Epithelial cell of proximal tubule (primary cell): Measurements from ENCODE around the gene ELAVL1. TPM values are rescaled to one million over a fixed set of nuclear protein-coding genes. Genes with fewer than 3 reads are reported as not detected.

Source experiments
- DNase-seq: peaks from one replicate; pipeline ENCODE4 v3.0.0-alpha.2; 2011; ENCODE audit warnings: low read depth
- H3K4me3 ChIP-seq: 2 replicates; pipeline ENCODE4 v1.5.1; 2011; ENCODE audit warnings: low read depth, mild to moderate bottlenecking, low read length
- total RNA-seq: library from RNA; depleted of rRNA; stranded (reverse); fragments of >200 nt; gene quantifications from 2 replicates; pipeline ENCODE4 v1.2.3, GENCODE V29; 2015
- TF ChIP-seq, protein P1 (sequence below): conservative IDR thresholded peaks from 2 replicates; pipeline ENCODE4 v1.5.1; 2012; ENCODE audit warnings: low read depth, mild to moderate bottlenecking, low read length

ELAVL1 gene
- total RNA-seq, 1 donor from 2014 or later = 28.6 TPM

GRCh38 chr19:7993560-7993959 lies 11.9 kb downstream of the ELAVL1 start:
- TF ChIP-seq, protein P1, sequence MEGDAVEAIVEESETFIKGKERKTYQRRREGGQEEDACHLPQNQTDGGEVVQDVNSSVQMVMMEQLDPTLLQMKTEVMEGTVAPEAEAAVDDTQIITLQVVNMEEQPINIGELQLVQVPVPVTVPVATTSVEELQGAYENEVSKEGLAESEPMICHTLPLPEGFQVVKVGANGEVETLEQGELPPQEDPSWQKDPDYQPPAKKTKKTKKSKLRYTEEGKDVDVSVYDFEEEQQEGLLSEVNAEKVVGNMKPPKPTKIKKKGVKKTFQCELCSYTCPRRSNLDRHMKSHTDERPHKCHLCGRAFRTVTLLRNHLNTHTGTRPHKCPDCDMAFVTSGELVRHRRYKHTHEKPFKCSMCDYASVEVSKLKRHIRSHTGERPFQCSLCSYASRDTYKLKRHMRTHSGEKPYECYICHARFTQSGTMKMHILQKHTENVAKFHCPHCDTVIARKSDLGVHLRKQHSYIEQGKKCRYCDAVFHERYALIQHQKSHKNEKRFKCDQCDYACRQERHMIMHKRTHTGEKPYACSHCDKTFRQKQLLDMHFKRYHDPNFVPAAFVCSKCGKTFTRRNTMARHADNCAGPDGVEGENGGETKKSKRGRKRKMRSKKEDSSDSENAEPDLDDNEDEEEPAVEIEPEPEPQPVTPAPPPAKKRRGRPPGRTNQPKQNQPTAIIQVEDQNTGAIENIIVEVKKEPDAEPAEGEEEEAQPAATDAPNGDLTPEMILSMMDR = no peak
- no peak overlapping the region for H3K4me3 ChIP-seq
- no peak for DNase-seq

DNA sequence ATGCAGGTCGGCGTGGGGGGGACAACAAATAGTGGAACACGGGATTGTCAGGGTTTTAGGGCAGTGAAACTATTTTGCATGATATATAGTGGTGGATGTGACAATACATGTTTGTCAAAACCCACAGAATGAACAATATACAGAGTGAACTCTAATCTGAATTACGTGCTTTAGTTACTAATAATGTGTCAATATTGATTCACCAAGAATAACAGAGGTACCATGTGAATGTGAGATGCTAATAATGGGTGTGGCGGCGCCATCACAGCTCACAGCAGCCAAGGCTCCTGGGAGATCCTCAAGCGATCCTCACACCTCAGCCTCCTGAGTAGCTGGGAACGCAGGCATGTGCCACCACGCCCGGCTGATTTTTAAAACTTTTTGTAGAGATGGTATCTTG lies 12.9 kb downstream of the ELAVL1 start:
- DNase-seq = no peak
- H3K4me3 ChIP-seq = no peak overlapping the region
- TF ChIP-seq, protein P1 = no peak

GRCh38 chr19:7989071-7989575 lies 16.3 kb downstream of the ELAVL1 start:
- no peak overlapping the region for H3K4me3 ChIP-seq
- TF ChIP-seq, protein P1 = no peak
- no peak for DNase-seq

GRCh38 chr19:7988307-7988706 lies 17.1 kb downstream of the ELAVL1 start:
- no peak for DNase-seq
- TF ChIP-seq, protein P1 = no peak
- no peak overlapping the region for H3K4me3 ChIP-seq

DNA sequence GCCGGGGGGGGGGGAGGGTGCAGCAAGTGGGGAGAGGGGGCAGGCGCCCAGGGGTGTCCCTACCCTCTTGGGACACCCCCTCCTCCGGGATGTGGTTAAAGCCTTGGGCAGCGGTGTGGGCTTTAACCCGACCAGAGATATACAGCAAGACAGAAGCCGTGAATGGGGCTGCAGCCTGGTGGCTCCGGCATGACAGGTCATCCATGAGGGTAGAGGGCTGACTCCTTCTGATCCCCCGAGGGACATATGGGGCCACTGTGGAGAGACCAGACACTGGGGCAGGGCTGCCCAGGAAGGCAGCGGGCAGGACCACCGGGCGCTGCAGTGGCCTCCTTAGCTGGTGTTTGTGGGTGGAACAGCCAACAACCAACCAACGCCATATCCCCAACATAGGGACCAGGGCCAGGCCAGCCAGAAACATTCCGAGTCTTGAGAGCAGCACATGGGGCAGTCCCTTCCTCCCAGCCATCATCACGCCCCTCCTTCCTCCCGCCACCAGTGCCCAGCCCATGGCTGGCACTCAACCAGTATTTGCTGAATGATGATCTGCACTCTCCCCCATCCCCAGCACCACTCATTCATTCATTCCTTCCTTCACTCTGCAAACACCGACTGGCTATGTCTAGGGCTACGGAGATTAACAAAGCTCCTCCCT lies 18.2 kb downstream of the ELAVL1 start:
- TF ChIP-seq, protein P1 = no peak
- no peak for DNase-seq
- no peak overlapping the region for H3K4me3 ChIP-seq

DNA sequence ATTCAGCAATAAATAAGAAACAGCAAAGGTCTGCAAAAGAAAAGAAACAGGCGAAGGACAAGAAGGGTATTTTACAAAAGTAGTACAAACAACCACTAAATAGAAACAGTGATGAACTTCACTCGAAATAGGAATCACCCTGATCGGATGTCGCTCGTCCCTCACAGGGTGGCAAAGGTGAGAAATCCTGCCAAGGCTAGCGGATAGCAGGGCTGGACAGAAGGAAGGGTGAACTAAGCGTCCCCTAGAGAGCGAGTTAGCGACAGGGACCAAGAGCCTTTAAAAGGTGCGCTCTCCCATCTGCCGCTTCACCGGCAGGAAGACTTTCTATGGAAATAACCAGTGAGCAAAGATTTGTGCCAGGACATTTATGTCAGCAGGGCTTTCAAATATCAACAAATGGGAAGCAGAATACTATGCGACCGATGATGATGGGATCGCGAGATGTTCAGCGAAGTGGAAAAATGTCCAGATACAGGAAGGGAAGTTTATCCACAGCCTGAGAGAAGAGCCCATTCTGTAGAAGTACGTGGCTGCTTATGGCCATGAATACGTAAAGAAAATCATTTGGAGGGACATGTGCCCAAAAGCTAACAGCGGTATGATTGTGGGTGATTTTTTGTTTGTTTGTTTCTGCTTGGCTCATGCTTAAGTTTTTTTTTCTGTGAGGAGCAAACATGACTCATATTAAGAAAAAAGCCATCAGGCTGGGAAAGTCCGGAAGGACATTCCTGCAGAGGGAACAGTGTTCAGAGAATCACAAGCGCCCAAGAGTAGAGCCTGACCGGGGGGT lies 18.9 kb downstream of the ELAVL1 start:
- DNase-seq = peak; percentile 51
- TF ChIP-seq, protein P1 = no peak
- H3K4me3 ChIP-seq = no peak overlapping the region
